ENCODE data around the gene NMNAT2. TPM values are rescaled to one million over a fixed set of nuclear protein-coding genes. Genes with fewer than 3 reads are reported as not detected.

Gene NMNAT2
- total RNA-seq, 1 experiment from 2014 or later, result 11.4 TPM

DNA sequence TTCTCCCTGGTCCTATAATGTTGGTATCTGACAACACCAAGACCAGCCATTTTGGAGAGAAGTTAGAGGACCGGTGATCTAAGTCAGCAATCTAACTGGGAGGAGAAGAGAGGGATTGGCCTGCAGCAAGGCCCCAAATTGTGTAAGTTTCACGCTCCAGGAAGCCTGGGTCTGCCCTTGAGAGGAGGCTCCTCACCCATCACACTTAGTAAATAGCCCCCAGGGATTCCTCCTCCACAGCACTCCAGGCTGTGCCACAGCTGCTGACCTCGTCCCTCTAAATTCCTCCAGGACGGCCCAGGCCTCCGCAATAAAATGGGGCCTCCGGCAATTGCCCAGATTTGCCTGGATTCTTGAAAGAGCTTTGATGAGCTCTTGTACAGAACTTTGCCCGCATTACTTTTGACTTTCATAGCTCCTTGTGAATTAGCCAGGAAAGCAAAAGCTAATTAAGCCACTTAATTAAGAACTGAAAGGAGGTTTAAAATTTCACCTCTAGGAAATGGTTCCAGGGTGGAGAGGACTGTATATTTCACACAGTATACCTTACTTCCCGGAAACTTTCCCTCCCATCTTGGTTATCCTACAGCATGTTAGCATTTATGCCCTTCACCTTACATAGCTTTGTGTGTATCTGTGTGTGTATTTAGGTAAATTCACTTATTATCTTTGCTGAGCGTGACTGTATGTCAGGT, 141.6 kb downstream of the NMNAT2 start:
- Histone ChIP-seq H2BK120ac (ENCODE audit: low read depth, low read length, poor library complexity, severe bottlenecking) (no peak overlapping the region), H2AK5ac (ENCODE audit: insufficient read length, low read length) (no peak overlapping the region), H3K23ac (ENCODE audit: insufficient read length, low read depth, low read length) (no peak overlapping the region), H3T11ph (ENCODE audit: low read length) (no peak overlapping the region), H3K4me2 (ENCODE audit: insufficient read depth, insufficient read length, low read length) (no peak overlapping the region), H3K4ac (ENCODE audit: low read depth, low read length) (no peak overlapping the region), H3K56ac (ENCODE audit: insufficient read length, low read depth, low read length) (no peak overlapping the region), H3K23me2 (ENCODE audit: insufficient read length, low read depth, low read length, poor library complexity, severe bottlenecking) (no peaks in the 10 kb centered on the region), H2BK12ac (ENCODE audit: insufficient read length, low read depth, low read length) (no peak overlapping the region), H3K18ac (ENCODE audit: insufficient read length, low read depth, low read length) (no peak overlapping the region), H4K20me1 (ENCODE audit: control insufficient read depth, insufficient read depth, insufficient read length) (no peaks in the 10 kb centered on the region), H4K8ac (replicated peaks; ENCODE audit: insufficient read length, low read depth, low read length) (no peak overlapping the region), H2BK5ac (ENCODE audit: insufficient read length, low read length) (no peak overlapping the region), H2BK15ac (ENCODE audit: low read depth, low read length) (no peak overlapping the region), H3K9ac (ENCODE audit: extremely low read depth, insufficient read length, low read length) (no peak overlapping the region), H4K91ac (ENCODE audit: insufficient read length, low read depth, low read length) (no peak overlapping the region), H3K27ac (ENCODE audit: insufficient read length, low read depth, low read length) (no peak overlapping the region), H3K79me2 (ENCODE audit: insufficient read depth, low read length) (no peaks in the 10 kb centered on the region), H3K9me3 (ENCODE audit: control insufficient read depth, low read depth, low read length) (no peaks in the 10 kb centered on the region), H2BK20ac (ENCODE audit: low read depth, low read length, poor library complexity, severe bottlenecking) (no peak overlapping the region), H3K4me1 (ENCODE audit: insufficient read depth, low read length) (peaks cover 8% of the 10 kb centered on the region; the same call in 1 of the 2 replicates), H3K79me1 (ENCODE audit: insufficient read depth, low read depth, low read length, poor library complexity, severe bottlenecking) (no peaks in the 10 kb centered on the region), H3K27me3 (ENCODE audit: insufficient read depth, low read length) (no peaks in the 10 kb centered on the region), H4K5ac (ENCODE audit: insufficient read length, low read depth, low read length) (no peak overlapping the region), H2AFZ (ENCODE audit: low read length) (no peak overlapping the region), H3K14ac (ENCODE audit: insufficient read depth, low read length) (no peak overlapping the region)
- Mint-ChIP-seq H3K9me3 (no peaks in the 10 kb centered on the region), H3K27me3 (ENCODE audit: low read depth) (no peaks in the 10 kb centered on the region; the same call in 1 of the 2 replicates), H3K4me1 (peaks cover 27 to 34% of the 10 kb centered on the region in 2 experiments), H3K4me3 (no peak overlapping the region), H3K27ac (no peak overlapping the region; a peak in 1 of 7 replicates), H3K36me3 (ENCODE audit: insufficient read depth in 1 of 3, low read depth in 3 of 3) (no peaks in the 10 kb centered on the region)
- TF ChIP-seq, protein P1, sequence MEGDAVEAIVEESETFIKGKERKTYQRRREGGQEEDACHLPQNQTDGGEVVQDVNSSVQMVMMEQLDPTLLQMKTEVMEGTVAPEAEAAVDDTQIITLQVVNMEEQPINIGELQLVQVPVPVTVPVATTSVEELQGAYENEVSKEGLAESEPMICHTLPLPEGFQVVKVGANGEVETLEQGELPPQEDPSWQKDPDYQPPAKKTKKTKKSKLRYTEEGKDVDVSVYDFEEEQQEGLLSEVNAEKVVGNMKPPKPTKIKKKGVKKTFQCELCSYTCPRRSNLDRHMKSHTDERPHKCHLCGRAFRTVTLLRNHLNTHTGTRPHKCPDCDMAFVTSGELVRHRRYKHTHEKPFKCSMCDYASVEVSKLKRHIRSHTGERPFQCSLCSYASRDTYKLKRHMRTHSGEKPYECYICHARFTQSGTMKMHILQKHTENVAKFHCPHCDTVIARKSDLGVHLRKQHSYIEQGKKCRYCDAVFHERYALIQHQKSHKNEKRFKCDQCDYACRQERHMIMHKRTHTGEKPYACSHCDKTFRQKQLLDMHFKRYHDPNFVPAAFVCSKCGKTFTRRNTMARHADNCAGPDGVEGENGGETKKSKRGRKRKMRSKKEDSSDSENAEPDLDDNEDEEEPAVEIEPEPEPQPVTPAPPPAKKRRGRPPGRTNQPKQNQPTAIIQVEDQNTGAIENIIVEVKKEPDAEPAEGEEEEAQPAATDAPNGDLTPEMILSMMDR (conservative IDR thresholded peaks at IDR 0.05), result no peak
- DNase-seq, result peak; percentile 10
- no CpG with 5 or more reads among the region's 9 CpGs for WGBS (ENCODE audit: extremely low coverage, insufficient read length, low lambda C conversion rate)
